Bronchial epithelial cell (primary cell): ENCODE data around the gene AVP. TPM values are rescaled to one million over a fixed set of nuclear protein-coding genes. Genes with fewer than 3 reads are reported as not detected.

Source experiments
- DNase-seq: peaks from one replicate; pipeline ENCODE4 v3.0.0-alpha.2; 2010; ENCODE audit warnings: low read depth
- FAIRE-seq: peaks from 2 replicates; lab custom pipeline; 2011; peaks lifted over from hg19 to GRCh38; lab: Jason Lieb, UNC
- H3K27me3 ChIP-seq: 2 replicates; pipeline ENCODE4 v1.5.1; 2011; ENCODE audit warnings: low read length; ENCODE audit not compliant: control insufficient read depth, insufficient read depth
- H3K36me3 ChIP-seq: 2 replicates; pipeline ENCODE4 v1.5.1; 2011; ENCODE audit warnings: low read length; ENCODE audit not compliant: control insufficient read depth, insufficient read depth
- H3K4me3 ChIP-seq: 2 replicates; pipeline ENCODE4 v1.5.1; 2011; ENCODE audit warnings: mild to moderate bottlenecking, low read depth, low read length, control low read depth
- CTCF ChIP-seq: IDR thresholded peaks from 2 replicates; pipeline ENCODE4 v1.5.1; 2011; ENCODE audit warnings: mild to moderate bottlenecking, moderate library complexity, low read length, control low read depth, inconsistent platforms; ENCODE audit not compliant: insufficient read depth, severe bottlenecking
- total RNA-seq: library from RNA; depleted of rRNA; stranded (reverse); fragments of >200 nt; gene quantifications from 2 replicates; pipeline ENCODE4 v1.2.1, GENCODE V29; 2014

The AVP gene
- total RNA-seq, 1 donor from 2014 or later, result not detected

DNA sequence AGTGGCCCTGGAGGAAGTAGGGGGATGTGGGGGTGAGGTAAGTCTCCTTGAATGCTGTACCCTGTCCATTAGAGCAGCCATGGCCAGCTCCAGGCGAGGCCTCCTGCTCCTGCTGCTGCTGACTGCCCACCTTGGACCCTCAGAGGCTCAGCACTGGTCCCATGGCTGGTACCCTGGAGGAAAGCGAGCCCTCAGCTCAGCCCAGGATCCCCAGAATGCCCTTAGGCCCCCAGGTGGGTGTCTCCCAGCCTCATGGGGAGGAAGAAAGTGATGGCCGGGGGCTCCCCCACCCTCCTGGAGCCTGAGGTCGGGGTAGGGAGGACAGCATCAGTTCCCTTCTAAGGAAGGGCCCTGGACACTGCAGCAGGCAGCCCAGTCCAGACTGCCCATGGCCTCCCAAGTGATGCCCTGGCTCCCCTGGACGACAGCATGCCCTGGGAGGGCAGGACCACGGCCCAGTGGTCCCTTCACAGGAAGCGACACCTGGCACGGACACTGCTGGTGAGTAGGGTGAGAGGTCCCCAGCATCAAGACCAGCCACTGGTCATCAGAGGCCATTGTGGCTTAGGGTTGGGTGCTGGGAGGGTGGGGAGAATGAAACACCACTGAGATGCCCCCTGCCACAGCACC, 40.1 kb downstream of the AVP start:
- Histone ChIP-seq H3K27me3 (no peaks in the 10 kb centered on the region), H3K36me3 (peaks cover 9% of the 10 kb centered on the region), H3K4me3 (no peak overlapping the region)
- FAIRE-seq (no peak), DNase-seq (no peak)
- no peak for TF ChIP-seq CTCF

DNA sequence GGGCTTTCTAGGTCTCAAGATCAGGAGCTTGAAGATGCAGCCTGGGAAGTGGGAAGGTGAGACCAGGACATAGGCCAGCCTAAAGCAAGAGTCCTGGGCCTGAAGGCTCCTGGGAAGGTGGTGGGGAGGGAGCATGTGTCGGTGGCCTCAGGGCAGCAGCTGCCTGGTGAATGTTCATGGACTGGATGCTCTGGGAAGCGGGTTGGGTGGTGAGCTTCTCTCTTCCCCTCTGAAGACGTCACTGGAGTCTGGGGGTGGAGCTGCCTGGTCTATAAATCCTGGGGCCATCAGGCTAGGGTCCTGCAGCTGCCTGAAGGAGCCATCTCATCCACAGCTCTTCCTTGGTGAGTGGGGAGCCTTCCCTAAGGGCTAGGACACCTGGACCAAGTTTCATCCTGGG, 41.2 kb downstream of the AVP start, which contains the start of gene GNRH2:
Gene GNRH2 (plus strand): TSS at position 301 of the 400 bp plus-strand sequence. CDS start 793 bp downstream, outside the sequence.
- Histone ChIP-seq H3K4me3 (no peak within 1 kb of the TSS), H3K27me3 (no peaks in the 10 kb centered on the region), H3K36me3 (peaks cover 4% of the 10 kb centered on the region)
- TF ChIP-seq CTCF, result no peak
- FAIRE-seq, result no peak
- DNase-seq, result no peak

DNA sequence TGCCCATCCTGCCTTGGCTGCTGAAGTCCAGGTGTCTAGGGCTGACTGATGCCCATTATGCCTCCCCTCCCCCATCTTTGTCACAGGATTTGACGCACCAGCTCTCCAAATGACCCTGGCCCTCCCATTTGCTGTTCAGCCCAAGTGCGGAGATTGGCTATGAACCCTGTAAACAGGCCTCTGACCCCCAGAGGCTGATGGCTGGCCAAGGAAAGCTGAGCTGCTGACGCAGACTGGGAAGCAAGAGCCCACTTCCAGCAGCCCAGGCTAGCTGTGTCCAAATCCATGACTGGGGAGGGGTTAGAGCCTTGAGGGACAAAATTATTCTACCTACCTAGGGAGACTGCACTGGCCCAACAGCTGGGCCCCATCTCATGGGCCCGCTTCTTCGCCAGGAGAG, 41.9 kb downstream of the AVP start:
- TF ChIP-seq CTCF, result no peak
- no peak overlapping the region for H3K4me3 ChIP-seq
- DNase-seq (no peak), FAIRE-seq (no peak)
- peaks cover 6% of the 10 kb centered on the region for H3K36me3 ChIP-seq
- H3K27me3 ChIP-seq, result no peaks in the 10 kb centered on the region

DNA sequence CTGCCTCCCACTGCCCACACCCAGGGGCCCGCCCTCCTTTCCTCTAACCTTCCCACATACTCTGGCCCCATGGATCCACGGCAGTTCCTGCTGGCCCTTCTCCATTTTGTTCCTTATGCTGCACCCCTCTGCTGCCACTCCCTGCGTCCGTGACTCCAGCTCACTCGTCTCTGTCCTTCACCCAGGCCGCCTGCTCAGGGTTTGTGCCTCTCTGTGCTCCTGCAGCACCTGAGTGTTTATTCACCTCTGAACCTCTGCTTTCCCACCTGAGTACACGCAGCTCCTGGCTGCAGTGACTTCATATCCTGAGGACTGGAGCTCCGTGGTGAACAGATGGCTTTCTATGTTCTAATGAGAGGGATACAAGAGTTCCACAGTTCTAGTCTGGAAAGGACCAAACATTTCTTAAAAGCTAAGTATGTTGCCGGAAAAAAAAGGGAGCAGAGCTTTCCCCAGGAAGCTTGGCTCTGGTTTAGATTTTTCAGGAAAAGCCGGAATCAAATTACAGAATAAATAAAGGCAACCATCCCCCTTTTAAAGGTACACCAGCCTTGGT, 42.6 kb downstream of the AVP start:
- Histone ChIP-seq H3K36me3 (peaks cover 9% of the 10 kb centered on the region), H3K4me3 (no peak overlapping the region), H3K27me3 (no peaks in the 10 kb centered on the region)
- DNase-seq (peak; percentile 12), FAIRE-seq (no peak)
- TF ChIP-seq CTCF, result no peak

GRCh38 chr20:3040086-3040485, 44.4 kb downstream of the AVP start:
- no peaks in the 10 kb centered on the region for H3K27me3 ChIP-seq
- H3K4me3 ChIP-seq, result no peak overlapping the region
- TF ChIP-seq CTCF, result no peak
- H3K36me3 ChIP-seq, result peaks cover 13% of the 10 kb centered on the region
- DNase-seq (no peak), FAIRE-seq (peak; percentile 36)
